H9 (cell line): ENCODE results near the gene RNF32. TPM values are rescaled to one million over a fixed set of nuclear protein-coding genes. Genes with fewer than 3 reads are reported as not detected.

Source experiments
- DNase-seq: peaks from one replicate; pipeline ENCODE4 v3.0.0-alpha.2; 2017
- H2AFZ ChIP-seq: one replicate; pipeline ENCODE4 v1.6.1; 2013; ENCODE audit warnings: mild to moderate bottlenecking, low read length, control low read depth, moderate library complexity
- H2AK5ac ChIP-seq: 2 replicates; pipeline ENCODE4 v1.6.1; 2013; ENCODE audit warnings: low read length, control low read depth, mixed read lengths; ENCODE audit not compliant: insufficient read length
- H2BK120ac ChIP-seq: one replicate; pipeline ENCODE4 v1.6.1; 2013; ENCODE audit warnings: low read depth, mild to moderate bottlenecking, low read length, control low read depth, inconsistent platforms; ENCODE audit not compliant: poor library complexity, severe bottlenecking
- H2BK12ac ChIP-seq: 2 replicates; pipeline ENCODE4 v1.6.1; 2013; ENCODE audit warnings: low read length, control low read depth, mixed read lengths, low read depth; ENCODE audit not compliant: insufficient read length
- H2BK15ac ChIP-seq: 2 replicates; pipeline ENCODE4 v1.6.1; 2013; ENCODE audit warnings: low read depth, low read length, control low read depth
- H2BK20ac ChIP-seq: one replicate; pipeline ENCODE4 v1.6.1; 2013; ENCODE audit warnings: low read depth, mild to moderate bottlenecking, low read length, control low read depth, inconsistent platforms; ENCODE audit not compliant: poor library complexity, severe bottlenecking
- H2BK5ac ChIP-seq: 2 replicates; pipeline ENCODE4 v1.6.1; 2013; ENCODE audit warnings: low read length, control low read depth, mixed read lengths; ENCODE audit not compliant: insufficient read length
- H3K14ac ChIP-seq: 2 replicates; pipeline ENCODE4 v1.6.1; 2013; ENCODE audit warnings: low read length, control low read depth; ENCODE audit not compliant: insufficient read depth
- H3K18ac ChIP-seq: 2 replicates; pipeline ENCODE4 v1.6.1; 2013; ENCODE audit warnings: low read depth, mild to moderate bottlenecking, mixed read lengths, low read length, control low read depth; ENCODE audit not compliant: insufficient read length
- H3K23ac ChIP-seq: 2 replicates; pipeline ENCODE4 v1.6.1; 2013; ENCODE audit warnings: low read length, control low read depth, mixed read lengths, low read depth; ENCODE audit not compliant: insufficient read length
- H3K23me2 ChIP-seq: 2 replicates; pipeline ENCODE4 v1.6.1; 2013; ENCODE audit warnings: low read depth, mild to moderate bottlenecking, mixed read lengths, low read length, control low read depth; ENCODE audit not compliant: insufficient read length, poor library complexity, severe bottlenecking
- H3K27ac ChIP-seq: 2 replicates; pipeline ENCODE4 v1.5.1; 2013; ENCODE audit warnings: low read length, control low read depth, mixed read lengths, low read depth; ENCODE audit not compliant: insufficient read length
- H3K27me3 ChIP-seq: 2 replicates; pipeline ENCODE4 v1.6.1; 2013; ENCODE audit warnings: low read length, control low read depth, inconsistent platforms; ENCODE audit not compliant: insufficient read depth
- H3K4ac ChIP-seq: 2 replicates; pipeline ENCODE4 v1.6.1; 2013; ENCODE audit warnings: low read depth, mild to moderate bottlenecking, control low read depth, inconsistent platforms, low read length, moderate library complexity
- H3K4me1 ChIP-seq: 2 replicates; pipeline ENCODE4 v1.6.1; 2013; ENCODE audit warnings: low read length, control low read depth, inconsistent platforms; ENCODE audit not compliant: insufficient read depth
- H3K4me2 ChIP-seq: 2 replicates; pipeline ENCODE4 v1.6.1; 2013; ENCODE audit warnings: low read length, control low read depth, mixed read lengths; ENCODE audit not compliant: insufficient read length, insufficient read depth
- H3K56ac ChIP-seq: 2 replicates; pipeline ENCODE4 v1.6.1; 2013; ENCODE audit warnings: low read depth, mild to moderate bottlenecking, mixed read lengths, low read length, control low read depth; ENCODE audit not compliant: insufficient read length
- H3K79me1 ChIP-seq: 2 replicates; pipeline ENCODE4 v1.6.1; 2013; ENCODE audit warnings: low read depth, mild to moderate bottlenecking, moderate library complexity, low read length, control low read depth, inconsistent platforms; ENCODE audit not compliant: insufficient read depth, poor library complexity, severe bottlenecking
- H3K79me2 ChIP-seq: 2 replicates; pipeline ENCODE4 v1.6.1; 2013; ENCODE audit warnings: low read length, control low read depth, inconsistent platforms; ENCODE audit not compliant: insufficient read depth
- H3K9ac ChIP-seq: 2 replicates; pipeline ENCODE4 v1.6.1; 2013; ENCODE audit warnings: low read length, control low read depth, mixed read lengths; ENCODE audit not compliant: insufficient read length; ENCODE audit errors: extremely low read depth
- H3K9me3 ChIP-seq: one replicate; pipeline ENCODE4 v1.6.1; 2013; ENCODE audit warnings: low read depth, low read length, inconsistent platforms; ENCODE audit not compliant: control insufficient read depth
- H3T11ph ChIP-seq: one replicate; pipeline ENCODE4 v1.6.1; 2013; ENCODE audit warnings: mild to moderate bottlenecking, low read length, control low read depth, inconsistent platforms
- H4K20me1 ChIP-seq: one replicate; pipeline ENCODE4 v1.6.1; 2013; ENCODE audit not compliant: control insufficient read depth, insufficient read length, insufficient read depth
- H4K5ac ChIP-seq: 2 replicates; pipeline ENCODE4 v1.6.1; 2013; ENCODE audit warnings: low read depth, mild to moderate bottlenecking, mixed read lengths, low read length, control low read depth; ENCODE audit not compliant: insufficient read length
- H4K8ac ChIP-seq: replicated peaks from 2 replicates; pipeline ENCODE4 v1.6.1; 2013; ENCODE audit warnings: low read length, control low read depth, mixed read lengths, low read depth; ENCODE audit not compliant: insufficient read length
- H4K91ac ChIP-seq: 2 replicates; pipeline ENCODE4 v1.6.1; 2013; ENCODE audit warnings: low read depth, mild to moderate bottlenecking, moderate library complexity, mixed read lengths, low read length, control low read depth; ENCODE audit not compliant: insufficient read length
- H3K27ac Mint-ChIP-seq, 3 experiments: 2 replicates in 2 of 3; 3 replicates in 1 of 3; pipeline ENCODE4 v1.8.0; 2020 to 2021; ENCODE audit warnings: mixed read lengths in 3 of 3, mild to moderate bottlenecking in 1 of 3, moderate library complexity in 1 of 3
- H3K27me3 Mint-ChIP-seq: 2 replicates; pipeline ENCODE4 v1.8.0; 2021; ENCODE audit warnings: low read depth, mild to moderate bottlenecking, moderate library complexity, mixed read lengths
- H3K36me3 Mint-ChIP-seq, 3 experiments: 2 replicates in 2 of 3; 3 replicates in 1 of 3; pipeline ENCODE4 v1.8.0; 2020 to 2021; ENCODE audit warnings: low read depth in 3 of 3, mixed read lengths in 3 of 3; ENCODE audit not compliant: insufficient read depth in 1 of 3
- H3K4me1 Mint-ChIP-seq, 2 experiments: 2 replicates each; pipeline ENCODE4 v1.8.0; 2020; ENCODE audit warnings: mixed read lengths in 2 of 2
- H3K4me3 Mint-ChIP-seq, 2 experiments: 2 replicates in 1 of 2; 3 replicates in 1 of 2; pipeline ENCODE4 v1.8.0; 2020 to 2021; ENCODE audit warnings: mild to moderate bottlenecking in 2 of 2, mixed read lengths in 2 of 2, moderate library complexity in 1 of 2
- H3K9me3 Mint-ChIP-seq, 2 experiments: 2 replicates in 1 of 2; 3 replicates in 1 of 2; pipeline ENCODE4 v1.8.0; 2020; ENCODE audit warnings: mild to moderate bottlenecking in 2 of 2, mixed read lengths in 2 of 2, moderate library complexity in 1 of 2
- total RNA-seq: library from RNA; stranded (reverse); gene quantifications from 2 replicates; pipeline ENCODE4 v1.2.1, GENCODE V29; 2021
- TF ChIP-seq, protein P1 (sequence below): fragments of 200-600 bp; sonication (generic); conservative IDR thresholded peaks from 3 replicates; pipeline ENCODE4 v1.8.0; 2021; ENCODE audit warnings: antibody characterized with exemption, mild to moderate bottlenecking

The RNF32 gene
- total RNA-seq, 1 experiment from 2014 or later: 0.90 TPM

GRCh38 chr7:156725936-156726335 is 85.4 kb downstream of the RNF32 start:
- Mint-ChIP-seq H3K27me3 (no peaks in the 10 kb centered on the region), H3K27ac (no peak overlapping the region), H3K36me3 (no peaks in the 10 kb centered on the region), H3K4me1 (peaks cover 0 to 4% of the 10 kb centered on the region in 2 experiments; a peak in 2 of 4 replicates), H3K4me3 (no peak overlapping the region), H3K9me3 (no peaks in the 10 kb centered on the region)
- no peak overlapping the region for H3K9ac ChIP-seq
- no peaks in the 10 kb centered on the region for H4K20me1 ChIP-seq
- no peak overlapping the region for H3K27ac ChIP-seq
- H3T11ph ChIP-seq: no peak overlapping the region
- no peak overlapping the region for H2BK12ac ChIP-seq
- no peaks in the 10 kb centered on the region for H3K27me3 ChIP-seq
- no peak overlapping the region for H2BK5ac ChIP-seq
- H3K9me3 ChIP-seq: no peaks in the 10 kb centered on the region
- no peak overlapping the region for H3K14ac ChIP-seq
- no peaks in the 10 kb centered on the region for H3K79me2 ChIP-seq
- H3K4me1 ChIP-seq: no peaks in the 10 kb centered on the region
- no peaks in the 10 kb centered on the region for H3K23me2 ChIP-seq
- H3K56ac ChIP-seq: no peak overlapping the region
- TF ChIP-seq, protein P1, sequence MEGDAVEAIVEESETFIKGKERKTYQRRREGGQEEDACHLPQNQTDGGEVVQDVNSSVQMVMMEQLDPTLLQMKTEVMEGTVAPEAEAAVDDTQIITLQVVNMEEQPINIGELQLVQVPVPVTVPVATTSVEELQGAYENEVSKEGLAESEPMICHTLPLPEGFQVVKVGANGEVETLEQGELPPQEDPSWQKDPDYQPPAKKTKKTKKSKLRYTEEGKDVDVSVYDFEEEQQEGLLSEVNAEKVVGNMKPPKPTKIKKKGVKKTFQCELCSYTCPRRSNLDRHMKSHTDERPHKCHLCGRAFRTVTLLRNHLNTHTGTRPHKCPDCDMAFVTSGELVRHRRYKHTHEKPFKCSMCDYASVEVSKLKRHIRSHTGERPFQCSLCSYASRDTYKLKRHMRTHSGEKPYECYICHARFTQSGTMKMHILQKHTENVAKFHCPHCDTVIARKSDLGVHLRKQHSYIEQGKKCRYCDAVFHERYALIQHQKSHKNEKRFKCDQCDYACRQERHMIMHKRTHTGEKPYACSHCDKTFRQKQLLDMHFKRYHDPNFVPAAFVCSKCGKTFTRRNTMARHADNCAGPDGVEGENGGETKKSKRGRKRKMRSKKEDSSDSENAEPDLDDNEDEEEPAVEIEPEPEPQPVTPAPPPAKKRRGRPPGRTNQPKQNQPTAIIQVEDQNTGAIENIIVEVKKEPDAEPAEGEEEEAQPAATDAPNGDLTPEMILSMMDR: no peak
- H3K4me2 ChIP-seq: no peak overlapping the region
- no peak overlapping the region for H4K5ac ChIP-seq
- no peak overlapping the region for H4K91ac ChIP-seq
- H2AFZ ChIP-seq: no peak overlapping the region
- no peak overlapping the region for H2BK120ac ChIP-seq
- H3K23ac ChIP-seq: no peak overlapping the region
- no peak overlapping the region for H2BK20ac ChIP-seq
- H3K4ac ChIP-seq: no peak overlapping the region
- no peak overlapping the region for H3K18ac ChIP-seq
- no peak overlapping the region for H2BK15ac ChIP-seq
- no peaks in the 10 kb centered on the region for H3K79me1 ChIP-seq
- no peak overlapping the region for H4K8ac ChIP-seq
- DNase-seq: no peak
- H2AK5ac ChIP-seq: no peak overlapping the region
